GM18517 (cell line): Measurements from ENCODE around the gene PKNOX2.

ENCODE experiments used
- ATAC-seq: cut with Tn5 transposase; IDR thresholded peaks from one replicate; pipeline ENCODE4 v1.9.1; 2021; ENCODE audit warnings: mild to moderate bottlenecking, moderate library complexity; ENCODE audit not compliant: unreplicated experiment

The PKNOX2 gene

GRCh38 chr11:125330462-125331325 is 166.1 kb downstream of the PKNOX2 start:
- ATAC-seq: no peak

GRCh38 chr11:125331357-125332035 is 166.9 kb downstream of the PKNOX2 start:
- ATAC-seq: no peak

GRCh38 chr11:125332821-125333220 is 168.3 kb downstream of the PKNOX2 start:
- no peak for ATAC-seq

- ATAC-seq: no peak
These were observed 169.0 kb downstream of the PKNOX2 start for GRCh38 chr11:125333354-125334073.

- ATAC-seq: no peak
These were observed 170.6 kb downstream of the PKNOX2 start for GRCh38 chr11:125335106-125335505.

- no peak for ATAC-seq
These were observed 173.6 kb downstream of the PKNOX2 start for GRCh38 chr11:125337836-125338834.

GRCh38 chr11:125338886-125339811 is 174.6 kb downstream of the PKNOX2 start:
- no peak for ATAC-seq

GRCh38 chr11:125341676-125342075 is 177.1 kb downstream of the PKNOX2 start:
- no peak for ATAC-seq

GRCh38 chr11:125342281-125342930 is 177.9 kb downstream of the PKNOX2 start:
- ATAC-seq: no peak

GRCh38 chr11:125343086-125343717 is 178.7 kb downstream of the PKNOX2 start:
- ATAC-seq: no peak

GRCh38 chr11:125343718-125344131 is 179.2 kb downstream of the PKNOX2 start:
- ATAC-seq: no peak

GRCh38 chr11:125344846-125345420 is 180.4 kb downstream of the PKNOX2 start:
- no peak for ATAC-seq

GRCh38 chr11:125345421-125346178 is 181.0 kb downstream of the PKNOX2 start:
- ATAC-seq: no peak

GRCh38 chr11:125346179-125346530 is 181.6 kb downstream of the PKNOX2 start:
- no peak for ATAC-seq

- ATAC-seq: no peak
These were observed 182.2 kb downstream of the PKNOX2 start for GRCh38 chr11:125346565-125347260.

- no peak for ATAC-seq
These were observed 182.7 kb downstream of the PKNOX2 start for GRCh38 chr11:125347261-125347585.

GRCh38 chr11:125348141-125348651 is 183.6 kb downstream of the PKNOX2 start:
- no peak for ATAC-seq
